HG03521 (cell line): ENCODE measurements around the gene SAFB2.

Experiments used
- ATAC-seq: cut with Tn5 transposase; IDR thresholded peaks from one replicate; pipeline ENCODE4 v1.9.1; 2021; ENCODE audit warnings: mild to moderate bottlenecking, moderate library complexity; ENCODE audit not compliant: unreplicated experiment

SAFB2 gene

GRCh38 chr19:5585461-5586299 lies 36.9 kb downstream of the SAFB2 start:
- no peak for ATAC-seq

GRCh38 chr19:5580161-5580571 lies 42.4 kb downstream of the SAFB2 start:
- ATAC-seq, result no peak

GRCh38 chr19:5579697-5580096 lies 42.9 kb downstream of the SAFB2 start:
- no peak for ATAC-seq

GRCh38 chr19:5579286-5579685 lies 43.3 kb downstream of the SAFB2 start:
- ATAC-seq, result no peak

GRCh38 chr19:5578097-5578846 lies 44.3 kb downstream of the SAFB2 start:
- no peak for ATAC-seq

GRCh38 chr19:5575590-5575989 lies 47.0 kb downstream of the SAFB2 start:
- no peak for ATAC-seq

- ATAC-seq, result no peak
These were observed 49.9 kb downstream of the SAFB2 start for GRCh38 chr19:5572556-5573286.

GRCh38 chr19:5571777-5572176 lies 50.8 kb downstream of the SAFB2 start:
- ATAC-seq, result no peak

GRCh38 chr19:5567970-5568407 lies 54.6 kb downstream of the SAFB2 start:
- ATAC-seq, result no peak

GRCh38 chr19:5567360-5567969 lies 55.1 kb downstream of the SAFB2 start, which contains the start of gene TINCR:
Gene TINCR (minus strand): TSS chr19:5567953.
- ATAC-seq, result no peak

- no peak for ATAC-seq
These were observed 57.6 kb downstream of the SAFB2 start for GRCh38 chr19:5564930-5565329.

- ATAC-seq, result no peak
These were observed 58.5 kb downstream of the SAFB2 start for GRCh38 chr19:5563935-5564612.

GRCh38 chr19:5563008-5563431 lies 59.6 kb downstream of the SAFB2 start:
- ATAC-seq, result no peak

- ATAC-seq, result no peak
These were observed 60.3 kb downstream of the SAFB2 start for GRCh38 chr19:5562280-5562679.

GRCh38 chr19:5561559-5561958 lies 61.0 kb downstream of the SAFB2 start:
- no peak for ATAC-seq

GRCh38 chr19:5560156-5560555 lies 62.4 kb downstream of the SAFB2 start:
- no peak for ATAC-seq

- no peak for ATAC-seq
These were observed 62.8 kb downstream of the SAFB2 start for GRCh38 chr19:5559804-5560133.

GRCh38 chr19:5558101-5558621 lies 64.4 kb downstream of the SAFB2 start:
- no peak for ATAC-seq

- no peak for ATAC-seq
These were observed 64.9 kb downstream of the SAFB2 start for GRCh38 chr19:5557691-5558090.

GRCh38 chr19:5554828-5555227 lies 67.7 kb downstream of the SAFB2 start:
- ATAC-seq, result no peak
